ENCODE data around the gene NBAS. TPM values are rescaled to one million over a fixed set of nuclear protein-coding genes. Genes with fewer than 3 reads are reported as not detected.
A peak's percentile ranks its signal among the peaks of the same experiment; 100 is the strongest.

Gene NBAS
- total RNA-seq, 4 donors from 2014 or later, result 22.8 to 32.0 (median 23.7) TPM

DNA sequence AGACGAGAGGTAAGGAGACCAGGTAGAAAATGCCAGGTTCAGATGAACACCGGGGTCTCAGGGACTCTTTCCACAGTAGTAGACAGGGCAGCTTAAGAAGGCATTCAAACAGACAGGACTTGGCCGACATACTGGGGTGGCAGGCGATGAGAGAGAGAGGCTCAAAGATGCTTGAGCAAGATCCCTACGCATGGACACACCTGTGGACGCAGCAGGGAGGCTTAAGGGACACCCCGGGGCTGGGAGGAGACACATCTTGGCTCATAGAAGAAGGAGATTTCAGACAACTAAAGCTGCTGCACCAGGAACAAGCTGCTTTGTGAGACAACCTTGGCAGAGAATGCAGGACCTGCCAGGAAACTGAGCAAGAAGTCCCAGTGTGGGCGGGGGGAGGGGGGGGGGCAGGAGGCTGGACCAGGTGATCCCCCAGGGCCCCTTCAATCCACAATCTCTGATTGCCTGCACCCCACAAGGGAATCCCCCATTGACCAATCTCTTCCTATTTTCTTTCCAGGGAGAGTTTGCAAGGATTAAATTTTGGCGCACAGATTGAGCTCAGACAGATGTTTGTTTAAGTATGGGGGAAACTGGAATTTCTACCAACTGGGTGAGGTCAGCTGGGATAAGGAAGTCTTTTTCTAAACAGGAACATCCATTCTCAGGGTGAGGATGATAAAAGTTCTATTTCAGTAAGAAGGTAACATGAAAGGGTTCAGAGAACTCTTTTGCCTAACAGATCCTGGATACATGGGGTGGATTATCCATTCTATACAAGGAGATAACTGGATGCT, 400.7 kb downstream of the NBAS start:
- Histone ChIP-seq H3K4me3 (no peak overlapping the region), H3K36me3 (peaks cover 0 to under 1% (median 0%) of the 10 kb centered on the region in 3 donors), H3K4me1 (peaks cover 7 to 19% (median 10%) of the 10 kb centered on the region in 3 donors), H3K27me3 (no peaks in the 10 kb centered on the region), H3K9me3 (no peaks in the 10 kb centered on the region), H3K27ac (no peak overlapping the region)
- no peak for DNase-seq
- WGBS, 2 donors, result 13 to 27% methylated on average over 9 of the region's 9 CpGs
- intact Hi-C loops (cut with DNase I), result no loop called here
- TF ChIP-seq POLR2A (IDR thresholded peaks at IDR 0.05) (no peak), CTCF (IDR thresholded peaks at IDR 0.05) (no peak)

DNA sequence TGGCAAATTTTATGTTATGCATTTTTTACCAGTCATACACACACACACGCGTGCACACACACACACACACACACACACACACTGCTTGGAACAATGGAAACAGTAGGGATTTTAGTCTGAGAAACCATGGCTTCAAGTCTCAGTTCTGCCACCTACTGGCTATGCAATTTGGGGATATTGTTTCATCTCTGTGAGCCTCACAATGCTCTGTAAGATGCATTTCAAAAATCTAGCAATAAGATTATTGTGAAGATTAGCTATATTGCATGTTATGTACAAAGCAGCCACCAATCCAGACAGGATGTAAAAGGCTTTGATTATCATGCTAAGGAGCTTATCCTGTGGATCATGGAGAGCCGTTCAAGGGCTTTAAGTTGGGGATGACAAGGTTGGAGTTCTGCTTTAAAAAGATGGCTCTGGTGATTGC, 401.4 kb downstream of the NBAS start:
- peaks cover 7 to 19% (median 10%) of the 10 kb centered on the region in 3 donors for H3K4me1 ChIP-seq
- no peaks in the 10 kb centered on the region for H3K36me3 ChIP-seq
- DNase-seq, result no peak
- WGBS, 2 donors, result 16 to 21% methylated on average over 3 of the region's 3 CpGs
- H3K9me3 ChIP-seq, result no peaks in the 10 kb centered on the region
- no peak overlapping the region for H3K4me3 ChIP-seq
- H3K27me3 ChIP-seq, result no peaks in the 10 kb centered on the region
- intact Hi-C loops (cut with DNase I), result no loop called here
- H3K27ac ChIP-seq, result no peak overlapping the region
- TF ChIP-seq CTCF (IDR thresholded peaks at IDR 0.05), result peak in 4 of 6 experiments; percentile 16 to 53 (median 38)
- no peak for TF ChIP-seq POLR2A (IDR thresholded peaks at IDR 0.05)

- H3K9me3 ChIP-seq, result no peaks in the 10 kb centered on the region
- intact Hi-C loops (cut with DNase I), result no loop called here
- H3K4me1 ChIP-seq, result peaks cover 7 to 19% (median 10%) of the 10 kb centered on the region in 3 donors
- 38 to 70% methylated on average over 3 of the region's 5 CpGs for WGBS, 2 donors
- no peak overlapping the region for H3K27ac ChIP-seq
- H3K4me3 ChIP-seq, result no peak overlapping the region
- H3K36me3 ChIP-seq, result no peaks in the 10 kb centered on the region
- DNase-seq, result no peak
- H3K27me3 ChIP-seq, result no peaks in the 10 kb centered on the region
- no peak for TF ChIP-seq POLR2A (IDR thresholded peaks at IDR 0.05)
- TF ChIP-seq CTCF (IDR thresholded peaks at IDR 0.05), result no peak
Measured at GRCh38 chr2:15159206-15159605, 401.9 kb downstream of the NBAS start.

GRCh38 chr2:15158532-15158931, 402.6 kb downstream of the NBAS start:
- intact Hi-C loops (cut with DNase I), result no loop called here
- Histone ChIP-seq H3K4me3 (no peak overlapping the region), H3K27me3 (no peaks in the 10 kb centered on the region), H3K4me1 (peaks cover 7 to 19% (median 10%) of the 10 kb centered on the region in 3 donors), H3K9me3 (no peaks in the 10 kb centered on the region), H3K27ac (no peak overlapping the region), H3K36me3 (no peaks in the 10 kb centered on the region)
- TF ChIP-seq POLR2A (IDR thresholded peaks at IDR 0.05), result no peak
- TF ChIP-seq CTCF (IDR thresholded peaks at IDR 0.05), result no peak
- DNase-seq, result no peak
- WGBS, 2 donors, result 67 to 71% methylated on average over 1 to 5 of the region's 5 CpGs

DNA sequence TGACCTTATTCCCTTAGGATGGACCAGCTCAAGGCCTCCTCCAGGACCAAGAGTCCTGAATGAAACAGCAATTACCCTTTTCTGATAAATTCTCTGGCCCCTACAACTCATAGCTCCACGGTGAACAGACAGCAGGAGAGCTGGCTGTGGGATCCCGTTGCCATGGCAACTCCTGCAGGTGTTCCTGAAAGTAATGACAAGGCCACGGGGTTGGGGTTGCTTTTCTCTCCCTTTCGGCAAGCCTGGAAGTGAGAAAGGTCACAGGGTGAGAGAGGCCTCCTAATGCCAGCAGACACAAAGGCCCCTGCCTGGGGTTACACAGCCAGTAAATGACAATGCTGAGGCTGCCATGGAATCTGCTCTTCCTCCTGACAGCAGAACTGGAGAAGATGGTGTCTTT, 403.0 kb downstream of the NBAS start:
- no peaks in the 10 kb centered on the region for H3K36me3 ChIP-seq
- H3K4me3 ChIP-seq, result no peak overlapping the region
- 63% methylated on average over 2 of the region's 4 CpGs; no CpG with 5 or more reads in 1 of the 2 donors for WGBS, 2 donors
- DNase-seq, result no peak
- intact Hi-C loops (cut with DNase I), result no loop called here
- no peak for TF ChIP-seq CTCF (IDR thresholded peaks at IDR 0.05)
- TF ChIP-seq POLR2A (IDR thresholded peaks at IDR 0.05), result no peak
- H3K9me3 ChIP-seq, result no peaks in the 10 kb centered on the region
- no peaks in the 10 kb centered on the region for H3K27me3 ChIP-seq
- peaks cover 7 to 19% (median 10%) of the 10 kb centered on the region in 3 donors for H3K4me1 ChIP-seq
- no peak overlapping the region for H3K27ac ChIP-seq

Measured in esophagus squamous epithelium (tissue), 5 donors.